NCI-H2196 treated with DMSO at 0.1 percent for 48 hours (cell line): ENCODE data around the gene SMURF1.
A peak's percentile ranks its signal among the peaks of the same experiment; 100 is the strongest.
"Not testable (repeated sequence)": the region's sequence is repeated elsewhere in the genome, so short reads cannot be mapped to it uniquely, and the experiment has no call there.

ENCODE experiments used
- DNase-seq: peaks from one replicate; lab custom pipeline; 2025; ENCODE audit not compliant: unreplicated experiment; lab: John Stamatoyannopoulos, UW

Gene SMURF1

GRCh38 chr7:99143853-99144672 lies at the start of gene SMURF1:
Gene SMURF1, minus strand, starts transcription at chr7:99144108. Its CDS starts 328 bp downstream, at chr7:99143780.
- peak; percentile 35 for DNase-seq

GRCh38 chr7:99191869-99192596 lies 48.1 kb upstream of the SMURF1 start:
- no peak for DNase-seq

GRCh38 chr7:99190359-99191009 lies 46.6 kb upstream of the SMURF1 start:
- no peak for DNase-seq

- no peak for DNase-seq
Observed at GRCh38 chr7:99189222-99189621, 45.3 kb upstream of the SMURF1 start.

- DNase-seq = no peak
Observed at GRCh38 chr7:99188221-99188620, 44.3 kb upstream of the SMURF1 start.

GRCh38 chr7:99184532-99185218 lies 40.8 kb upstream of the SMURF1 start:
- no peak for DNase-seq

- DNase-seq = no peak
Observed at GRCh38 chr7:99180067-99180650, 36.3 kb upstream of the SMURF1 start.

- no peak for DNase-seq
Observed at GRCh38 chr7:99177165-99177564, 33.3 kb upstream of the SMURF1 start.

GRCh38 chr7:99173787-99174186 lies 29.9 kb upstream of the SMURF1 start:
- no peak for DNase-seq

GRCh38 chr7:99171731-99172130 lies 27.8 kb upstream of the SMURF1 start:
- DNase-seq = no peak

GRCh38 chr7:99170730-99171074 lies 26.8 kb upstream of the SMURF1 start:
- no peak for DNase-seq

GRCh38 chr7:99170065-99170729 lies 26.3 kb upstream of the SMURF1 start:
- no peak for DNase-seq

GRCh38 chr7:99167072-99167471 lies 23.2 kb upstream of the SMURF1 start:
- no peak for DNase-seq

GRCh38 chr7:99165816-99166215 lies 21.9 kb upstream of the SMURF1 start:
- DNase-seq = no peak

GRCh38 chr7:99163669-99164068 lies 19.8 kb upstream of the SMURF1 start:
- DNase-seq = not testable (repeated sequence)

- DNase-seq = no peak
Observed at GRCh38 chr7:99156649-99157048, 12.7 kb upstream of the SMURF1 start.

GRCh38 chr7:99155211-99155610 lies 11.3 kb upstream of the SMURF1 start:
- no peak for DNase-seq

GRCh38 chr7:99146979-99147378 lies 3.1 kb upstream of the SMURF1 start:
- no peak for DNase-seq

- no peak for DNase-seq
Observed at GRCh38 chr7:99143521-99143852, 421 bp downstream of the SMURF1 start.

- DNase-seq = peak; percentile 89
Observed at GRCh38 chr7:99142727-99143520, 984 bp downstream of the SMURF1 start.
